ENCODE results near the gene AJUBA.
"Not testable (repeated sequence)": the region's sequence is repeated elsewhere in the genome, so short reads cannot be mapped to it uniquely, and the experiment has no call there.

The AJUBA gene

DNA sequence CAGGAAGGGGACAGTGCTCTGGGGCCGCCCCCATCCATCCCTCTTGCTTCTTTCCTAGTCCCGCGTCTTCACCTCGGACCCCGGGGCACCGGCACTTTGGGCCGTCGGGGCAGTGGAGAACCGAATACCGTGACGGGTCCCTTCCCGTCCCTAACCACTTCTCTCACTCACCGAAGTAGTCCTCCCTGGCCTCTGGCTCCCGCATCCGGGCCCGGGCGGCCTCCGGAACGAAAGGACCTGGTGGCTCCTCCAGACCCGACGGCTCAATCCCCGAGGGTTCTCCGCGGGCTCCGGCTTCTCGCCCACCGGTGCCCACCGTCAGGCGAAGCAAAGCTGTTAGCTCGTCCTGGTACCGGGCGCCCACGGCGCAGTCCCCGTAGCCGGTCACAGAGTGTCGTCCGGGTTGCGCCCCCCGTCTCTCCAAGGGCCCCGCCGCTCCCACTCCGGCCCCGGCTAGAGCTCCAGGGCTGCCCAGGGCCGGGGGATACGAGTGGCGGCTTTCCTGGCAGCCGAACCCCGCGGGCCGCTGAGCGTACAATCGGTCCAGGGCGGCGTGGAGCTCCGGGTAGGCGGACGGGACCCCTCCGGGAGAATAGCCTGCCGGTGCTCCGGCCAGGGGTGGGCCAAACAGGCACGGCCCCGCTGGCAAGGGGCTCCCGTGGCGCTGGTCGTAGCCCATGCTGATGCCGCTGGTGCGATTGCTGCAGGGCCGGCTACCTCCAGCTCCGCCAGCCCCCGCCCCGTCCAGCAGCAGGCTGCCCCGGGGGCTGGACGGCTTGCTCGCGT is 1.1 kb downstream of the AJUBA start:
- DNase-seq (ENCODE audit: low read depth in 3 of 3) = no peak

DNA sequence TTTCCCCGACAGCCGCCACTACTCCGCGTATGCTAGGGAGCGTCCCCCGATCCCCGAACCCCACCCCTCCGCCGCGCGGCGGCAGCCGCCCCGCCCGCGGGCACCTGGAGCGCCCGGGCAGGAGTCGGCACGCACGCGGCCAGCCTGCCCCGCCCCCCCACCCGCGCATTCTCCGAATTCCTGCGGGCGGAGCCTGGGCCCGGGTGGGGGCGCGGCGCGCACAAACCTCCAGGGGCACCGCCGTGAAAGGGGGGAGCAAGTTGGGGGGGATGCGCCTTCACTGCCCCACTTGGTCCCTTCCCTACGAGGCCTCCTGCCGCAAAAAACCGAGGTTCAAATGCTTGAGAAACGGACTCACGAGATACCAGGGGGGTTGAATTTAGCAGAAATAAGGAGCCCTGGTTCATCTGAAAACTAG is 1.7 kb downstream of the AJUBA start:
- peak in 1 of 3 experiments; percentile 32 for DNase-seq (ENCODE audit: low read depth in 3 of 3)

GRCh38 chr14:22979748-22980392 is 2.5 kb downstream of the AJUBA start:
- no peak for DNase-seq (ENCODE audit: low read depth in 3 of 3)

- no peak for DNase-seq (ENCODE audit: low read depth in 3 of 3)
Measured at GRCh38 chr14:22978981-22979671, 3.2 kb downstream of the AJUBA start.

DNA sequence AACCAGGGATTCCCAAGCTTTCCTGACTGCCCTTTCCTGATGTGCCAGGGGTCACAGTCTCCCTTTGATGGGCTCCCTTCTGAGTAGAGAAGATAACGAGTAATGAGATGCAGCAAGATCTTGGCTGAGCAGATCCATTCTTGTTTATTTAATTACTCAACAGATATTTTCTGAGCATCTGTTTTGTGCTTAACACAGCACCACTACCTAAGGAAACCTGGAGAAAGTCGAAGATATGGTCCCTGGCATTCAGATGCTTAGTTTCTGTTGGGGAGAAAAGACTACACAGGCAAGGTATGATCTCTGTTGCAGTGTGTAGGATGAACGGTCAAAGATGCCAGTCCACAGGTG is 3.9 kb downstream of the AJUBA start:
- DNase-seq (ENCODE audit: low read depth in 3 of 3) = no peak

GRCh38 chr14:22977684-22978486 is 4.5 kb downstream of the AJUBA start:
- DNase-seq (ENCODE audit: low read depth in 3 of 3) = no peak

DNA sequence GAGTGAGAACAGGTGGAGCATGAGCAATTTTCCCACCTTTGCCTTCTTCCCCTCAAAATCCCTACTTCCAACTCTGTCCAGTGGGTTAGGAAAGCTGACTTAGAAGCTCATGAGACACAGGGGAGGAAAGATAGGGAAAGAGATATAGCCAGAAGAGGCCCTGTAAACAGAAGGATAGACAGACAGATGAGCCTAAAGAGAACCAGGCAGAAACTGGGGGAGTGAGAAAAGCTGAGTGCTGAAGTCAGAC is 5.0 kb downstream of the AJUBA start:
- no peak for DNase-seq (ENCODE audit: low read depth in 3 of 3)

GRCh38 chr14:22976620-22977433 is 5.5 kb downstream of the AJUBA start:
- no peak for DNase-seq (ENCODE audit: low read depth in 3 of 3)

GRCh38 chr14:22974530-22975313 is 7.6 kb downstream of the AJUBA start:
- DNase-seq (ENCODE audit: low read depth in 3 of 3) = no peak

- no peak for DNase-seq (ENCODE audit: low read depth in 3 of 3)
Measured at GRCh38 chr14:22973217-22974032, 8.9 kb downstream of the AJUBA start.

DNA sequence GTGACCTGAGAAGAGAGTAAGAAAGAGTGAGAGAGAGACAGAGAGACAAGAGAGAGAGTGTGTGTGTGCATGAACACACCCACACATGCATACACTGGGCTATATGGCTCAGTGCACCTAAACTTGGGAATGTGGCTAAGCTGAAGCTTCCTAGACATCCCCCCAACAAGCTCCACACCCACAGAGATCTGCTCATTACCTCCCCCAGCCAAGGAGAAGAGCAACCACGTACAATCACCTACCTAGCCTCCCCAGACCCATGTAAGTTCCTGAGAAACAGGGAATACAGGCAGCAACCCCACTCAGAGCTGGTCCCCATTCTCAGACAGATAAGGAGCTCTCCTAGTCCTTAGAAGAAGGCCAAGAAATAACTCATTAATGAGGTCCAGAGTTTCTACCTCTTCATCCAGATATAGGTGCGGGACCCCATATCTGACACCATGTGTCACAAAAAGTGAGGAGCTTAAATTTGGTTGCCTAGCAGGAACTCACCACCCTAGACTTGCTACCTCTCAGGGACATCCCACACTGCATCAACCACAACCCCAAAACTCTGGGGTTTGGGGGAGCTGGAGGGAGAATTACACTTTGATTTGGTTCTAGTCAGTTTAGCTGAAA is 9.9 kb downstream of the AJUBA start:
- no peak for DNase-seq (ENCODE audit: low read depth in 3 of 3)

DNA sequence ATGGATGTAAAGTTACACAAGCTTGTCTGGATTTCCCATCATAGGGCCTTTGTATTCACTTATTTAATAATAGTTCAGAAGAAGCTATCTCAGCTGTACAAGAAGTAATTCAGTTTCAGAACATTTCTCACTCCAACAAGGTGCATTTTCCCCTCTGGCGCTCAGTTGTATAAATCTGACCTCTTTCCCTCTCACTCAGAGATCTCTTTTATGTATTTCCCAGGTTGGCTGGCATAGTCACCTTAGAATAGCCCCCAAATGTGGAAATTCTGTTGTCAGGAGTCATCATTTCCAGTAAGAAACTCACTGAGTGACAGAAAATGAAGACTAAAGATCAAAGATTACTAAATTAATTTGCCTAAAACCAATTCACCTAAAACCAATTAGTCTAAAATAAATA is 11.2 kb downstream of the AJUBA start:
- no peak for DNase-seq (ENCODE audit: low read depth in 3 of 3)

DNA sequence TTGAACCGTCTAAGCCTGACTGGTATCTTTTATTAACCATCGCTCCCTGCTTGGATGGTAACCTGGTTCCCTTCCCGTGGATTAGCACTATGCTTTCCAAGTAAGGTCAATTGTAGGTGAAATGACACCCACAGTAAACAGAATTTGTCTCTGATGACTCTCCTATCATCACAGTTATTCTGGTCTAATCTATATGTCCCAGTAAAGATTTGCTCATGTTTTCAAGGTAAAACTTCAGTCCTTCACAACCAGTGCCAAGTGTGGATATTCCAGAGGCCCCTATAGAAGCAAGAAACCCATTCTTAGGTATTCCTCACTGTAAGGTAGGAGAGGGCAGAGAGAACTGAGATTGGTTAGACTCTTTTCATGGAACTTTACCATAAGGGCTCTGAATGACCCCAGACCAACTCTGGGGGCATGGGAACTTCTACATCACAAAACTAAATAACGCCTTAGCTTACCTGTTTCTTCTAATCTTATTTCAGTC is 15.5 kb downstream of the AJUBA start:
- DNase-seq (ENCODE audit: low read depth in 3 of 3) = no peak

DNA sequence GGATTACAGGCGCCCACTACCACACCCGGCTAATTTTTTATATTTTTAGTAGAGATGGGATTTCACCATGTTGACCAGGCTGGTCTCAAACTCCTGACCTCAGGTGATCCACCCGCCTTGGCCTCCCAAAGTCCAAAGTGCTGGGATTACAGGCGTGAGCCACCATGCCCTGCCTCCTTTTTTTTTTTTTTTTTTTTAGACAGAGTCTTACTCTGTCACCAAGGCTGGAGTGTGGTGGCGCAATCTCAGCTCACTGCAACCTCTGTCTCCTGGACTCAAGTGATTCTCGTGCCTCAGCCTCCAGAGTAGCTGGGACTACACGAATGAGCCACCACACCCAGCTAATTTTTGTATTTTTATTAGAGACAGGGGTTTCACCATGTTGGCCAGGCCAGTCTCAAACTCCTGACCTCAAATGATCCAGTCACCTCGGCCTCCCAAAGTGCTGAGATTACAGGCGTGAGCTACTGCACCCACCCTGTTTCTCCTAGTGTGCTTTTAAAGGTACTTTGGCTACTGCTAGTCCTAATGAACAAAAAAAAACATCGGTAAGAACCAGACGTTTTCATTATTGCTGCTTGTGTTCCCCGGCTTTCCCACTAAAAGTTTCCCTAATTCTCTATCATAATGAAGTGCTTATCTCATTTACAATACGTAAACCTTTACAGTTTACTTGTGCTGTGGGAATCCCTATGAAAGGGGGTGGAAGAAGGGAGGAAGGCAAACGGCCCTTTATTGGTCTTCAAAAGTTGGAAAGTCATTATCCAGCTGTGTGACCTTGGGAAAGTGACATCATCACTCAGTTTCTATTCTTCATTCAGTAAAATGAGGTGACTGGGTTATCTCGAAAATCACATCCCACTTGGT is 16.2 kb downstream of the AJUBA start:
- not testable (repeated sequence) for DNase-seq (ENCODE audit: low read depth in 3 of 3)

- DNase-seq (ENCODE audit: low read depth in 3 of 3) = no peak
Measured at GRCh38 chr14:22962061-22962676, 20.2 kb downstream of the AJUBA start.

- DNase-seq (ENCODE audit: low read depth in 3 of 3) = no peak
Measured at GRCh38 chr14:22955702-22956569, 26.4 kb downstream of the AJUBA start.

DNA sequence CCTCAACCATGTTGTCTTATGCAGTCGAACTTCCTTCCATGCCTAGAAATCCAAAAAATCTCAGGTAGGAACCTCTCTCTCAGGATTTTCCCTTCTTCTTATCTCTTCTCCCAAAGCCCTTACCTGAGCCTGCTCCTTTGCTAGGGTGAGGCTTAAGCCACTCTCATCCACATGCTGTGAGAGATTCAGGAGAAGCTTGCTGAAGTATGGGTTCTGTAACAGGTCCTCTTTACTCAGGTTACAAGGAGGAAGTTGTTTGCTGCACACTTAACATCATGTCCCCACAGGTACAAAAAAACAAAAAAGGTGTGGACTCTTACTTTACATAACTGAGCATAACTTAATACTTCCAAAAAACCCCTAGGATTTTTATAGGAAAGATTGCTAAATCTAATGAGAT is 29.9 kb downstream of the AJUBA start:
- DNase-seq (ENCODE audit: low read depth in 3 of 3) = no peak

Measured in stimulated activated CD4-positive, alpha-beta T cell treated with anti-CD3 and anti-CD28 coated beads, TNF-alpha, amount 100 ng/mL, for 24 hours (primary cell).